OCI-LY7 (cell line): Measurements from ENCODE around the gene PARVG. TPM values are rescaled to one million over a fixed set of nuclear protein-coding genes. Genes with fewer than 3 reads are reported as not detected.

Source experiments
- BruUV-seq: library from RNA; stranded (reverse); fragments of 400-500 nt; replicated peaks from 2 replicates; lab custom pipeline; 2021; lab: Mats Ljungman, UMichigan
- CTCF ChIA-PET: fragments of 300-600 bp; sonication (Branson Sonifier 250); formaldehyde crosslinking; loops from one replicate; lab custom pipeline; 2022; ENCODE audit warnings: antibody characterized with exemption; ENCODE audit not compliant: unreplicated experiment; lab: Charles Lee
- POLR2A ChIA-PET: fragments of 300-600 bp; sonication (Branson Sonifier 250); formaldehyde crosslinking; loops from one replicate; lab custom pipeline; 2022; ENCODE audit warnings: antibody characterized with exemption; lab: Charles Lee
- DNase-seq: peaks from one replicate; pipeline ENCODE4 v3.0.0-alpha.2; 2015; ENCODE audit warnings: low spot score
- H2AFZ ChIP-seq: fragments of 200-600 bp; sonication (generic), shearing (Covaris generic); 2 replicates; pipeline ENCODE4 v1.6.1; 2014; ENCODE audit warnings: mild to moderate bottlenecking, antibody characterized with exemption, low read length, moderate library complexity
- H3K27ac ChIP-seq: fragments of 200-600 bp; sonication (generic); 2 replicates; pipeline ENCODE4 v1.5.1; 2014; ENCODE audit warnings: mixed run types, low read depth, mild to moderate bottlenecking, moderate library complexity, low read length, inconsistent platforms; ENCODE audit not compliant: poor library complexity, severe bottlenecking
- H3K36me3 ChIP-seq: fragments of 200-600 bp; sonication (generic); 2 replicates; pipeline ENCODE4 v1.6.1; 2014; ENCODE audit warnings: mild to moderate bottlenecking, antibody characterized with exemption, low read length, moderate library complexity, mixed read lengths; ENCODE audit not compliant: insufficient read depth
- H3K4me1 ChIP-seq: fragments of 200-600 bp; sonication (generic); 2 replicates; pipeline ENCODE4 v1.5.1; 2014; ENCODE audit warnings: mild to moderate bottlenecking, low read length; ENCODE audit not compliant: insufficient read depth, poor library complexity, severe bottlenecking
- H3K4me2 ChIP-seq: fragments of 200-600 bp; sonication (generic); 2 replicates; pipeline ENCODE4 v1.6.1; 2014; ENCODE audit warnings: mild to moderate bottlenecking, low read length
- H3K4me3 ChIP-seq: fragments of 200-600 bp; sonication (generic); 2 replicates; pipeline ENCODE4 v1.5.1; 2014; ENCODE audit warnings: mild to moderate bottlenecking, low read depth, low read length; ENCODE audit not compliant: poor library complexity, severe bottlenecking
- H3K79me2 ChIP-seq: fragments of 200-600 bp; sonication (generic); 2 replicates; pipeline ENCODE4 v1.6.1; 2016; ENCODE audit warnings: low read depth, mild to moderate bottlenecking, low read length, moderate library complexity, mixed read lengths; ENCODE audit not compliant: insufficient read depth
- H3K9me2 ChIP-seq: fragments of 200-600 bp; sonication (generic); 2 replicates; pipeline ENCODE4 v1.6.1; 2016; ENCODE audit warnings: mild to moderate bottlenecking, low read length, mixed read lengths; ENCODE audit not compliant: insufficient read depth
- H3K9me3 ChIP-seq: fragments of 200-600 bp; sonication (generic); 2 replicates; pipeline ENCODE4 v1.6.1; 2014; ENCODE audit warnings: mild to moderate bottlenecking, mixed run types, low read length, mixed read lengths
- H4K20me1 ChIP-seq: fragments of 200-600 bp; sonication (generic); 2 replicates; pipeline ENCODE4 v1.6.1; 2014; ENCODE audit warnings: mild to moderate bottlenecking, antibody characterized with exemption, low read length, moderate library complexity, mixed read lengths; ENCODE audit not compliant: insufficient read depth
- EZH2phosphoT487 ChIP-seq: fragments of 200-600 bp; sonication (generic); IDR thresholded peaks from 2 replicates; pipeline ENCODE4 v1.6.1; 2018; ENCODE audit warnings: low read depth, borderline replicate concordance, mild to moderate bottlenecking, mixed run types, antibody characterized with exemption, low read length, moderate library complexity, mixed read lengths
- intact Hi-C: fragments of 100-400 bp; cut with micrococcal nuclease; formaldehyde crosslinking; loops from one replicate; pipeline ENCODE4 v1.10.0; 2022; ENCODE audit not compliant: unreplicated experiment
- total RNA-seq, 2 experiments: library from RNA; depleted of rRNA in 1 of 2; stranded (reverse); fragments of >200 nt in 1 of 2; shearing (Covaris generic) in 1 of 2; gene quantifications; 2 replicates each; pipeline ENCODE4 v1.2.3, GENCODE V29; 2014 to 2022
- TF ChIP-seq, protein P1 (sequence below): fragments of 200-600 bp; sonication (generic); conservative IDR thresholded peaks from 2 replicates; pipeline ENCODE4 v1.5.1; 2014; ENCODE audit warnings: mild to moderate bottlenecking, antibody characterized with exemption, low read length, moderate library complexity, mixed read lengths

Gene PARVG
- total RNA-seq, 2 experiments from 2014 or later, result 0.85 to 7.7 TPM

DNA sequence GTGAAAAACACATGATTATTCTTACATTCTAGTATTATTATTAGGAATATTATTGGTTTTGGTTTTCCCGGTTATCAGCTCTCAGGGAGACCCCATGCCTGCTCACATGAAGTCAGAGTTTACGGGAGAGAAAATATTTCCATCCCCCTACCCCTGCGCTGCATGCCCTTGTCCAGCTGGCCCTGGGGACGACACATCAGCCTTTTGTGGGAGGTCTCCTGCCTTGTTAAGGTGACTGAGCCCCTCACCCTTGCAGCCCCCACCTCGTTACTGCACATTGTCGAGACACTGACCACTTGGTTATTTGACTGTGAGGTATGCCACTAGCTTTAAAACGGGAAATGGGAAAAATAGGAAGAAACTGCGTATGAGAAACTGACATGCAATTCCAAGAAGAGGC, 63.0 kb downstream of the PARVG start:
- Histone ChIP-seq H3K36me3 (no peaks in the 10 kb centered on the region), H3K4me1 (no peaks in the 10 kb centered on the region), H3K4me2 (no peak overlapping the region), H3K4me3 (no peak overlapping the region), H3K9me3 (no peaks in the 10 kb centered on the region), H3K27ac (no peak overlapping the region), H3K79me2 (no peaks in the 10 kb centered on the region), H2AFZ (no peak overlapping the region), H3K9me2 (no peaks in the 10 kb centered on the region), H4K20me1 (no peaks in the 10 kb centered on the region)
- ChIA-PET CTCF (no interaction called here), POLR2A (no interaction called here)
- TF ChIP-seq, protein P1, sequence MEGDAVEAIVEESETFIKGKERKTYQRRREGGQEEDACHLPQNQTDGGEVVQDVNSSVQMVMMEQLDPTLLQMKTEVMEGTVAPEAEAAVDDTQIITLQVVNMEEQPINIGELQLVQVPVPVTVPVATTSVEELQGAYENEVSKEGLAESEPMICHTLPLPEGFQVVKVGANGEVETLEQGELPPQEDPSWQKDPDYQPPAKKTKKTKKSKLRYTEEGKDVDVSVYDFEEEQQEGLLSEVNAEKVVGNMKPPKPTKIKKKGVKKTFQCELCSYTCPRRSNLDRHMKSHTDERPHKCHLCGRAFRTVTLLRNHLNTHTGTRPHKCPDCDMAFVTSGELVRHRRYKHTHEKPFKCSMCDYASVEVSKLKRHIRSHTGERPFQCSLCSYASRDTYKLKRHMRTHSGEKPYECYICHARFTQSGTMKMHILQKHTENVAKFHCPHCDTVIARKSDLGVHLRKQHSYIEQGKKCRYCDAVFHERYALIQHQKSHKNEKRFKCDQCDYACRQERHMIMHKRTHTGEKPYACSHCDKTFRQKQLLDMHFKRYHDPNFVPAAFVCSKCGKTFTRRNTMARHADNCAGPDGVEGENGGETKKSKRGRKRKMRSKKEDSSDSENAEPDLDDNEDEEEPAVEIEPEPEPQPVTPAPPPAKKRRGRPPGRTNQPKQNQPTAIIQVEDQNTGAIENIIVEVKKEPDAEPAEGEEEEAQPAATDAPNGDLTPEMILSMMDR, result no peak
- no peak for TF ChIP-seq EZH2phosphoT487
- intact Hi-C loops, result no loop called here
- DNase-seq, result no peak
- BruUV-seq, result no TSS peak

GRCh38 chr22:44244265-44244822, 63.6 kb downstream of the PARVG start:
- intact Hi-C loops, result no loop called here

GRCh38 chr22:44245438-44245837, 64.7 kb downstream of the PARVG start:
- Histone ChIP-seq H4K20me1 (no peaks in the 10 kb centered on the region), H3K9me3 (no peaks in the 10 kb centered on the region), H3K9me2 (no peaks in the 10 kb centered on the region), H3K4me2 (no peak overlapping the region), H3K27ac (no peak overlapping the region), H3K79me2 (no peaks in the 10 kb centered on the region), H3K36me3 (no peaks in the 10 kb centered on the region), H3K4me3 (no peak overlapping the region), H3K4me1 (no peaks in the 10 kb centered on the region), H2AFZ (no peak overlapping the region)
- TF ChIP-seq, protein P1, result no peak
- no peak for TF ChIP-seq EZH2phosphoT487
- CTCF ChIA-PET, result no interaction called here
- no TSS peak for BruUV-seq
- intact Hi-C loops, result no loop called here
- no peak for DNase-seq
- POLR2A ChIA-PET, result no interaction called here

More at GRCh38 chr22:44244265-44244822, 63.6 kb downstream of the PARVG start:
- no TSS peak for BruUV-seq
- H3K27ac ChIP-seq, result no peak overlapping the region
- ChIA-PET POLR2A (no interaction called here), CTCF (no interaction called here)
- no peak for DNase-seq
- no peaks in the 10 kb centered on the region for H3K4me1 ChIP-seq
- H2AFZ ChIP-seq, result no peak overlapping the region
- no peaks in the 10 kb centered on the region for H3K9me2 ChIP-seq
- H3K4me3 ChIP-seq, result no peak overlapping the region
- H4K20me1 ChIP-seq, result no peaks in the 10 kb centered on the region
- TF ChIP-seq, protein P1, result no peak
- TF ChIP-seq EZH2phosphoT487, result no peak
- no peak overlapping the region for H3K4me2 ChIP-seq
- no peaks in the 10 kb centered on the region for H3K36me3 ChIP-seq
- no peaks in the 10 kb centered on the region for H3K9me3 ChIP-seq
- no peaks in the 10 kb centered on the region for H3K79me2 ChIP-seq
